Adrenal gland (tissue), 12 donors: Measurements from ENCODE around the gene ATP6V1G1. TPM values are rescaled to one million over a fixed set of nuclear protein-coding genes. Genes with fewer than 3 reads are reported as not detected.

Source experiments
- DNase-seq, 7 donors: peaks; one replicate each; pipeline ENCODE4 v3.0.0-alpha.2; 2019 to 2020
- H3K27ac ChIP-seq, 5 donors: fragments of 200-600 bp; sonication (generic) in 4 of 5; 1 replicate in 3 of 5; 2 replicates in 2 of 5; pipeline versions ENCODE4 v1.5.1 to v1.8.0; 2016 to 2020; ENCODE audit warnings: mild to moderate bottlenecking in 1 of 5
- H3K27me3 ChIP-seq: fragments of 200-600 bp; 2 replicates; pipeline ENCODE4 v1.8.0; 2021
- H3K36me3 ChIP-seq, 2 donors: fragments of 200-600 bp; replicated peaks in 1 of 2; 1 replicate in 1 of 2; 2 replicates in 1 of 2; pipeline versions ENCODE4 v1.5.1 to v1.8.0; 2018 to 2022
- H3K4me1 ChIP-seq, 2 donors: fragments of 200-600 bp; replicated peaks in 1 of 2; 1 replicate in 1 of 2; 2 replicates in 1 of 2; pipeline versions ENCODE4 v1.5.1 to v1.8.0; 2018 to 2021
- H3K4me3 ChIP-seq, 4 donors: fragments of 200-600 bp; sonication (generic) in 3 of 4; one replicate each; pipeline ENCODE4 v1.5.1; 2016 to 2018
- H3K9me3 ChIP-seq, 3 donors: fragments of 200-600 bp; sonication (generic) in 1 of 3; replicated peaks in 1 of 3; 1 replicate in 2 of 3; 2 replicates in 1 of 3; pipeline versions ENCODE4 v1.5.1 to v1.8.0; 2016 to 2021
- POLR2A ChIP-seq, 2 donors: fragments of 450-650 bp; IDR thresholded peaks; one replicate each; pipeline ENCODE4 v1.6.1; 2017; ENCODE audit warnings: antibody characterized with exemption in 2 of 2, mild to moderate bottlenecking in 2 of 2, moderate library complexity in 1 of 2
- WGBS, 4 donors: extraction: QIAGEN DNeasy Blood & Tissue Kit in 2 of 4; methylation state at CpG; one replicate each; pipeline versions ENCODE4 v1.1.5 to v1.1.7; 2013 to 2017; 5-methylcytosine and 5-hydroxymethylcytosine counted together
- intact Hi-C, 2 donors: fragments of 100-400 bp; cut with DNase I; formaldehyde crosslinking; loops; one replicate each; pipeline versions ENCODE4 v1.14.1 to v1.15.0; 2022 to 2023
- polyA plus RNA-seq, 3 donors: library from polyadenylated mRNA; stranded (reverse); fragments of 200-250 nt in 2 of 3; fragments of 350-450 nt in 1 of 3; fragmentation: Illumina TruSeq in 1 of 3; extraction: RNeasy Lipid Tissue Mini Kit (QIAGEN cat#74804) in 1 of 3; gene quantifications; one replicate each; pipeline ENCODE4 v1.2.3, GENCODE V29; 2013 to 2014
- total RNA-seq, 9 donors: library from RNA; depleted of rRNA in 4 of 9; stranded (reverse); fragments of >200 nt in 4 of 9; fragments of 120-200 nt in 1 of 9; fragmentation: NEBNext Ultra II Directional in 1 of 9; extraction: Animal tissue kit (Norgen Biotek cat#: 25700) in 1 of 9; gene quantifications; one replicate each; pipeline versions ENCODE4 v1.1.0 to v1.2.4, GENCODE V29; 2013 to 2023
- TF ChIP-seq, protein P1 (sequence below), 6 experiments: fragments of 450-650 bp in 4 of 6; fragments of 200-600 bp in 2 of 6; sonication (generic) in 1 of 6; IDR thresholded peaks; 1 replicate in 5 of 6; 2 replicates in 1 of 6; pipeline versions ENCODE4 v1.5.1 to v1.8.0; 2016 to 2021; ENCODE audit warnings: antibody characterized with exemption in 6 of 6, mild to moderate bottlenecking in 2 of 6, moderate library complexity in 1 of 6
- donor health status: healthy with polysubstance abuse.
- donor health status: Bipolar disorder and iron deficiency.
- donor health status: DM: yes; HTN: yes; CAD: no.
- donor health status: DM: no; HTN: no; CAD: no.
- donor health status: DM: no; HTN: no; CAD: no.
- donor health status: DM: yes; HTN: yes; CAD: no.

ATP6V1G1 gene
- total and polyA plus RNA-seq, 12 donors = 109 to 375 (median 182) TPM

DNA sequence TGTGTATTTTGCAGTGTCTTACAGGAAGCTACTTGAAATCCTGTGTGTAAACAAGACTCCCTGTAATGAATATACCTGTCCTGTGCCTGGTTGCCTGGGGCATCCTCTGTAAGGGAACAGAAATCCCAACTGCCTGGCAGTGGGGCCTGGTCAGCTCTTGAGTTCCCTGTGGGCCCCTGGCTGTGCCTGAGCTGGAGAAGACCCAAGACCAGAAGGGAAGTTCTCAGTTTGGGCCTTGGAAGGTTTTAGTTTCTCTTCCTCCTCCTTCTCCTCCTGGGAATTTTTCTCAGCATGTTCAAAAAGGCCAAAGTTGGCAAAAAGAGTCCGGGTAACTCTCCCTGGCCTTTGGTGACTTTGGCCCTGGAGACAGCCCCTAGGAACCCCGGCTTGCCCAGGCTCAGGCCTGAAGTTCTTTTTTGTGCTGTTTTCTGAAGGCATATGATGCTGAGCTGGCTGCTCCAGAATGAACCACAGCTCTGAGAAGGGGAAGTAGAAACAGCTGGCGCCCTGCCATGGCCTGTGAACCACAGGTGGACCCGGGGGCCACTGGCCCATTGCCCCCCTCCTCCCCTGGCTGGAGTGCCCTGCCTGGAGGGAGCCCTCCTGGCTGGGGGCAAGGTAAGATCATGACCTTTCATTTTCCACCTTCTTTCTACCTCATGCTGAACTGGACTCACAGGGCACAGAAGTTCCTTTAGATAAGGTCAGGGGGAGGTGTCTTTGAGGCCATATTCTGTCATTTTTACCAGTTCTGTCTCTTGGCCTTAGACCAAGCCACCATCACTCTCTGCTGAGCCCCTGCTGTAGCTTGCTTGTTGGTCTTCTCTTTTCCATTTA lies 29.3 kb downstream of the ATP6V1G1 start:
- peak; percentile 38 to 79 (median 62) for DNase-seq
- intact Hi-C loops = loop anchor here in 1 of 2 donors (5.0 kb wide), 1 partner anchor 35 kb away; no protein-coding TSS in a partner anchor
- H3K36me3 ChIP-seq = no peaks in the 10 kb centered on the region
- no peak overlapping the region for H3K4me3 ChIP-seq
- peaks cover 11 to 35% of the 10 kb centered on the region in 2 donors for H3K4me1 ChIP-seq
- H3K9me3 ChIP-seq = no peaks in the 10 kb centered on the region
- no peak for TF ChIP-seq POLR2A (IDR thresholded peaks at IDR 0.05)
- WGBS, 4 donors = 37 to 55% (median 45%) methylated on average over 4 of the region's 4 CpGs
- H3K27ac ChIP-seq = peak overlapping the region in 2 of 5 donors; percentile 6 to 56
- no peaks in the 10 kb centered on the region for H3K27me3 ChIP-seq

DNA sequence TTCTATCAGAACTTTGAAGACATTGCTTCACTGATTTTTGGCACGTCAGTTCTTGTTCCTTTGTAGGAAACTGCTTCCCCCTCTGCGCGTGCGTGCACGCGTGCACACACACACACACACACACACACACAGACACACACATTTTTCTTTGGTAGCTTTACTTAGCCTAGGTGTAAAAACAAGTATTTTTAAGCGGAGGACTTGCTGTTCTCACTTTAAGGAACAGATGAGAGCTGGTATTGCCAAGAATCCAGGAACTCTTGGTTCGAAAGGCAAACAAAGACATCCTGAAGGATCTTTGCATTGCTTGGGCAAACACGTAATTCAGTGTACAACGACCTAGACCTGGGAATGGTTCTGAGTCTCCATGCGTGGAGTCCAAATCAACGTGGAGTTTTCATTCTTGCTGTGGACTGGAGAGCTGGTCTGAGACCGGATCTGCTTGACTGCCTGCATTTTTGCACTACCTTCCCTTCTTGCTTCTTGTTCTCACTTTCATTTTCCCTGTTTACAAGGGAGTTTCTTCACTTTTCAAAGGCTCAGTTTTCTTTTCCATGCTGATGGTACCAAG lies 31.7 kb downstream of the ATP6V1G1 start:
- no peak overlapping the region for H3K4me3 ChIP-seq
- WGBS, 4 donors = 72 to 84% (median 78%) methylated on average over 13 of the region's 13 CpGs
- no peak for TF ChIP-seq POLR2A (IDR thresholded peaks at IDR 0.05)
- TF ChIP-seq, protein P1, sequence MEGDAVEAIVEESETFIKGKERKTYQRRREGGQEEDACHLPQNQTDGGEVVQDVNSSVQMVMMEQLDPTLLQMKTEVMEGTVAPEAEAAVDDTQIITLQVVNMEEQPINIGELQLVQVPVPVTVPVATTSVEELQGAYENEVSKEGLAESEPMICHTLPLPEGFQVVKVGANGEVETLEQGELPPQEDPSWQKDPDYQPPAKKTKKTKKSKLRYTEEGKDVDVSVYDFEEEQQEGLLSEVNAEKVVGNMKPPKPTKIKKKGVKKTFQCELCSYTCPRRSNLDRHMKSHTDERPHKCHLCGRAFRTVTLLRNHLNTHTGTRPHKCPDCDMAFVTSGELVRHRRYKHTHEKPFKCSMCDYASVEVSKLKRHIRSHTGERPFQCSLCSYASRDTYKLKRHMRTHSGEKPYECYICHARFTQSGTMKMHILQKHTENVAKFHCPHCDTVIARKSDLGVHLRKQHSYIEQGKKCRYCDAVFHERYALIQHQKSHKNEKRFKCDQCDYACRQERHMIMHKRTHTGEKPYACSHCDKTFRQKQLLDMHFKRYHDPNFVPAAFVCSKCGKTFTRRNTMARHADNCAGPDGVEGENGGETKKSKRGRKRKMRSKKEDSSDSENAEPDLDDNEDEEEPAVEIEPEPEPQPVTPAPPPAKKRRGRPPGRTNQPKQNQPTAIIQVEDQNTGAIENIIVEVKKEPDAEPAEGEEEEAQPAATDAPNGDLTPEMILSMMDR (IDR thresholded peaks at IDR 0.05) = no peak
- intact Hi-C loops = loop anchor here in 1 of 2 donors (5.0 kb wide), 1 partner anchor 33 kb away; no protein-coding TSS in a partner anchor
- H3K4me1 ChIP-seq = peaks cover 5 to 20% of the 10 kb centered on the region in 2 donors
- no peaks in the 10 kb centered on the region for H3K9me3 ChIP-seq
- H3K27ac ChIP-seq = peak overlapping the region in 2 of 5 donors; percentile 70 to 72
- no peak for DNase-seq
- H3K27me3 ChIP-seq = no peaks in the 10 kb centered on the region
- no peaks in the 10 kb centered on the region for H3K36me3 ChIP-seq

DNA sequence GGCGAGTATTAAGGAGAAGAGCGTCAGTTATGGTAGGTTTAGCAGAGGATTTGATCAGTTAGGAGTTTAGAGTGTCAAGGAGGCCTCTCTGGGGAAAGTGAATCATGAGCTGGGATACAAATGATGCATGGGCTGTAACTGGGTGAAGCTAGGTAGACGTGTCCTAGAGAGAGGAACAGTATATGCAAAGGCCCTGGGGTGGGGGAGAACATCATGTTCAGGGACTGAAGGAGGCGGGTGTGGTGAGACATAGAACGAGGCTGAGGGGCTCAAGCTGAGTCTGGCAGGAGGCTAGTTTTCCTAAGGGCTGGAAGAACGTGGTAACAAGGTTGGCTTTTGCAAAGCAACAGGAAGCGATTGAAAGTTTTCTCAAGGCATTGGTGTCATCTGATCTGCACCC lies 34.0 kb downstream of the ATP6V1G1 start:
- peaks cover 5 to 19% of the 10 kb centered on the region in 2 donors for H3K4me1 ChIP-seq
- H3K27me3 ChIP-seq = no peaks in the 10 kb centered on the region
- intact Hi-C loops = no loop called here
- H3K36me3 ChIP-seq = peaks cover 0 to 2% of the 10 kb centered on the region in 2 donors
- peak overlapping the region in 2 of 5 donors; percentile 73 to 74 for H3K27ac ChIP-seq
- 80 to 89% (median 86%) methylated on average over 7 of the region's 7 CpGs for WGBS, 4 donors
- H3K9me3 ChIP-seq = no peaks in the 10 kb centered on the region
- no peak overlapping the region for H3K4me3 ChIP-seq
- TF ChIP-seq POLR2A (IDR thresholded peaks at IDR 0.05) = no peak
- TF ChIP-seq, protein P1 (IDR thresholded peaks at IDR 0.05) = no peak
- DNase-seq = no peak

DNA sequence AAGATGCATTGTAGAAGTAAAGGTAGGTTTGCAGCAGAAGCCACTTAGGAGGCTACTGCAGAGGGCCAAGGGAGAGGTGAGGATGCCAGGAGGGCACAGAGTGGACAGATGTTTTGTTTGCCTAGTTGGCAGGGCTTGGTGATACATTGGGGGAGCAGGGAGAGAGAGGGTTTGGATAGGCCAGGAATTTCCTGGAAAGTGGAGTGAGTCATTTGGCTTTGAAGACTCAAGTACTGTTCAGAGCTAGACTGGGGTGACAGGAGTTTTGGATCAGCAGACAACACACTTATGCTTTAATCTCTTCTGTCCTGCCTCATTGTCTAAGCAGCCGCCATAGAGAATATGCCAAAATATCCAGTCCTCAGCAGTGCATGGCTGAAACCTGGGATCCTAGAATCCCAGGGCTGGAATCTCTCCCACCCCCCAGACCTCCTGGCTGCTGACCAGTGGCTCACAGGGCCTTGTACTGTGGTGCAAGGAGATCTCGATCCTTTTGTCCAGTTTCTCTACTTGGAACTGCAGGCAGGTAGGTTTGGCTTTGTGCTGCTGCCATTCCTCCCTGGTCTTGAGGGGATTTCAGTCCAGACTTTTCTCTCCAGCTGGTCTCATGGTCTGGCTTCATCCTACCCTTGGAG lies 34.5 kb downstream of the ATP6V1G1 start:
- H3K27me3 ChIP-seq = no peaks in the 10 kb centered on the region
- H3K36me3 ChIP-seq = peaks cover 0 to 7% of the 10 kb centered on the region in 2 donors
- intact Hi-C loops = no loop called here
- peaks cover 5 to 14% of the 10 kb centered on the region in 2 donors for H3K4me1 ChIP-seq
- 18 to 58% (median 38%) methylated on average over 1 to 2 of the region's 2 CpGs for WGBS, 4 donors
- H3K27ac ChIP-seq = peak overlapping the region in 3 of 5 donors; percentile 55 to 74 (median 73)
- peak; percentile 46 to 81 (median 68) for DNase-seq
- no peaks in the 10 kb centered on the region for H3K9me3 ChIP-seq
- no peak overlapping the region for H3K4me3 ChIP-seq
- TF ChIP-seq, protein P1 (IDR thresholded peaks at IDR 0.05) = no peak
- peak in 1 of 2 donors; percentile 49 for TF ChIP-seq POLR2A (IDR thresholded peaks at IDR 0.05)
